Hepatic stellate cell (primary cell): ENCODE measurements around the gene NIPBL.
"Not testable (repeated sequence)": the region's sequence is repeated elsewhere in the genome, so short reads cannot be mapped to it uniquely, and the experiment has no call there.

Experiments
- DNase-seq: peaks from one replicate; pipeline ENCODE4 v3.0.0; 2011; ENCODE audit warnings: low spot score

The NIPBL gene

DNA sequence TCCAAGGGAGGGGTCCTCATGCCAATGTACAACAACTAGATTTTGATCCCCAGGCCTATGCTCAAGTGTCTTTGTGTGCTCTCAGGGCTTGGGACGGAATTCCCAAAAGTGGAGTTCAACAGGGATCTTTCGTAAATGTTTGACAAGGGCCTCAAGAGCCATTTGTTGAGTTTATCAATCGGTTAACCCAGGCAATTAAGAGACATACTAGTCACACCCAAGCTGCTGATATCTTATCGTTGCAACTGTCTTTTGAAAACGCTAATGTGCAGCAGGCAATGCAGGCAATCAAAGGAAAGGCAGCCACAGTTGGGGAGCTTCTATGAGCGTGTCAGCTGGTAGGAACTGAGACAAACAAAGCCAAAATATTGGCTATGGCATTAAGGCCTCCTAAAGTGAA is 211.4 kb downstream of the NIPBL start:
- no peak for DNase-seq

DNA sequence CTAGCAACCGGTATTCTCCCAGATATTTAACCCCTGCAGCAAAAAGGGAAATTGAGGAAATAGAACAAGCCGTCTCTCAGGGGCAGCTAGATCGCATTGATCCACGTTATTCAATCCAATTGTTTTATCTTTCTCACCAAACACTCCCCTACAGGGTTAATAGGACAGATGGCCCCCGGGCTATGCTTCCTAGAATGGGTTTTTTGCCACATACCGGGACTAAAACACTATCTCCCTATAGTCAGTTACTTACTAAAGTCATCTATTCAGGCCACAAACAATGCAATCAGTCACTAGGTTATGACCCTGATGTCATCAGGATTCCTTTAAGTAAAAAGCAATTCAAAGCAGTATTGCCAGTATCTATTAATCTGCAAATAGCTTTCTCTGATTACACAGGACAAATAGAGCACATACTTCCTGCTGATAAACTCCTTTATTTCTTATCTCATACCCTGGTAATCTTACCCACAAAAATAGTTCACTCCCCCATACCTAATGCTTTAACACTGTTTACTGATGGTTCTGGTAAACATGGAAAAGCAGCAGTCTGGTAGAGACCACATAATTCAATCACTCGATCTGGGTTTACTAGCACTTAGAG is 213.7 kb downstream of the NIPBL start:
- no peak for DNase-seq

DNA sequence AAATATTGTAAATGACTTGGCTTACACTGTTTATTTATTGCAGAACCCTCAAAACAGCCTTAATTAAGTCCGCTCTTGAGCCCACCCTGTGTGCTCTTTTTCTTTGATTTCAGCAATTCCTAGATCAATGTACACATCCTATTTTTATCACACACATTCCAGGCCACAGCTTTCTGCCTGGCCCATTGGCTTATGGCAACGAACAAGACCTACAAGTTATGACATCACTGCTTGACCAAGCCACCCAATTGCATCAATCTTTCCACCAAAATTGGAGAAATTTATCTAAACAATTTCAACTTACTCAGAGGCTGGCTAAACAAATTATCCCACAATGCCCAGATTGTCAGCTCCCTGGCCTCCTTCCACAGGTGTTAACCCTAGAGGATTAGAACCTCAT is 214.2 kb downstream of the NIPBL start:
- DNase-seq: no peak

DNA sequence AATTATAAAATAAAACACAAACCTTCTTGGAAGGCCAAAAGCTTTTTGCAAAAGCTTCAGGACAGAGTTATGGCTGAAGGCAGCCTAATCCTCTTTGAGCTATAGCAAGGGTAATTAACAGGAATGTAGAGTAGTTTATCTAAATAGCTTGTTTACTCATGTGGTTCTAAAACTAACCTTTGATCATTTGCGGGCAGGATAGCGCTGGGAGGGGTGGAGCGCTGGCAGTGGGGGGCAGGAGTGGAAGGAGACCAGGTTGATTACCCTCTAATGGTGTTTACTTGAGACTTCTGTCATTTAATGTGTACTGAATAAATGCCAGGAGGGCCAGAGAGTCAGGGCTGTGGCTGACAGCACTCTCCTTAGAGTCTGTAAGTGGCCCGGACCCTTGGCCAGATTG is 217.2 kb downstream of the NIPBL start:
- not testable (repeated sequence) for DNase-seq

DNA sequence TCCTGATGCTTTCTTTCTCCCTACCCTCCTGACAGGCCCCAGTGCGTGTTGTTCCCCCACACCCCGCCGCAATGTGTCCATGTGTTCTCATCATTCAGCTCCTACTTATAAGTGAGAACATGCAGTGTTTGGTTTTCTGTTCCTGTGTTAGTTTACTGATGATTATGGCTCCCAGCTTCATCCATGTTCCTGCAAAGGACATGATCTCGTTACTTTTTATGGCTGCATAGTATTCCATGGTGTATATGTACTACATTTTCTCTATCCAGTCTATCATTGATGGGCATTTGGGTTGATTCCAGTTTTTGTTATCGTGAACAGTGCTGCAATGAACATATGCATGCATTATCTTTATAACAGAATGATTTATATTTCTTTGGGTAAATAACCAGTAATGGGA is 222.7 kb downstream of the NIPBL start:
- not testable (repeated sequence) for DNase-seq

DNA sequence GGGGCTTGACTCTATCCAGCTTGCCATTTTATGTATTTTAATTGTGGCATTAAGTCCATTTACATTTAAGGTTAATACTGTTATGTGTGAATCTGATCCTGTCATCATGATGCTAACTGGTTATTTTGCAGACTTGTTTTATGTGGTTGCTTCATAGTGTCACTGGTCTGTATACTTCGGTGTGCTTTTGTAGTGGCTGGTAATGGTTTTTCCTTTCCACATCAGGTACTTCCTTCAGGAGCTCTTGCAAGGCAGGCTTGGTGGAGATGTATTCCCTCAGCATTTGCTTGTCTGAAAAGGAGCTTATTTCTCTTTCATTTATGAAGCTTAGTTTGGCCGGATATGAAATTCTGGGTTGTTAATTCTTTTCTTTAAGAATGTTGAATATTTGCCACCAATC is 226.7 kb downstream of the NIPBL start:
- no peak for DNase-seq

DNA sequence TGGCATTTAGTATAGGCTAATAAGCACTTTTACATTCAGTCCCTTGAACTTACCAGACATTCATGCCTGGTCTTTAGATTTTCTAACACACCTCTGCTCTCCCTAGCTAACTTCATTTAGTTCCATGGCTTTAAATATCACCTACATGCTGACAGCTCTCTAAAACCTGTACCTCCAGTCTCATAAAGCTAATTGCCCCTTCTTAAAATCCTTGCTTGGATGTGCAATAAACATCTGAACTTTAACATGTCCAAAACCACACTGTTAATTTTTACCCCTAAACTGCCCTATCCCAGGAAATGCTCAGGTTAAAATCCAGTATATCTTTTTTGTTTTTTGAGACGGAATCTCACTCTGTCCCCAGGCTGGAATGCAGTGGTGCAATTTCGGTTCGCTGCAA is 232.8 kb downstream of the NIPBL start:
- DNase-seq: no peak

DNA sequence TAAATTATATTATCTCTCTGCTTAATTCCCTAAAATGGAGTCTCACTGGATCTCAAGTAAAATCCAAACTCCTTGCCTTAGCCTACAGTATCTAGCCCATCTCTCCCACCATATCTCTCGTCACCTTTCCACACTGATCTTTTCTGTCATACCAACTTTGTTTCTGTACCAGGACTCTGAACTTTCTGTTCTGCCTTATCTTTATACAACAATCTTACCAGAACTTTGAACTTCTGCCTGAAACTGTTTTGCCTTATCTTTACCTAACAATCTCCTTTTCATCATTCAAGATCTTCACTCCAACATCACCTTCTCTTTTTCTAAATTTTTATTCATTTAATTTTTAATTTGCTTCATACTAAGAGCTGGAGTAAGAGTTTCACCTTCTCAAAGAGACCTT is 233.6 kb downstream of the NIPBL start:
- no peak for DNase-seq

DNA sequence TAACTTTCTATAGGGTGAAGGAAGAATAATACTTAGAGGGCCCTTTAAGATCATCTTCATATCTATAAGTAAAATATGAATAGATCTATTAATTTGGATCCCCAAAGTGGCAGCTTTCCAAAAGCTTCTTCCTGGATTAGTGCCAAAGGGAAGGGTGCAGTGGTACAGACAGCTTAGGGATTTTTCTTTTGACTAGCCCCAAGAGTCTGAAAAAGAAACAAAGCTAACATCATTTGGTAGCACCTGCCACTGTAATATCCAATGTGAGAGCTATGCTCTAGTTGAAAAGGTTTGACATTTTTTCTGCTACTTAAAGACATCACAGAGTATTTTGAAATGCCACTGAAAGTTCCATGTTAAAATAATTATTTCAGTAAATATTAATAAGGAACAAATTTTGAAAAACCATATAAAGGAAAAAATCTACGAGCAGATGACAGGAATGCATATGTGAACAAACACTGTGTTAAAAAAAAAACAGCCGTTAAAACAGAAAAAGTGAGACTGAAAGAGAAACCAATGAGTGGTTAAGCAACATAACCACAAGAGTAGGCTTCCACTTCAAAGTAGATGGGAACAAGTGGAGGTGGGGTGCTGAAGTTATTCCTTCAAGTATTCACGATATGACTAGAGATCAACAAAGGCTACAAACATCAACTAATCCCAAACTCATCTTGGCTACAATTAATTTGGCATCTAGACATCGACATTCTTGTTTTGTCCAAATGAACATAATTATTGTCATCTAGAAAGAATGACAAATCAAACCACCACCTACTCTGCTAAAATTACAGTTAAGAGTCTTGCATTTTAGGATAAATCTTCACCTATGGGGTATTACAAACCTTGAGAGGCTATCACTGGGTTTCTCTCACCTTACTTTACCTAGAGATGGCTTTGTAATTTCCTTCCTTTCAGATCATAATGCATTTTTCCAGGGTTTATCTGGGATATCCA is 235.1 kb downstream of the NIPBL start:
- DNase-seq: no peak

DNA sequence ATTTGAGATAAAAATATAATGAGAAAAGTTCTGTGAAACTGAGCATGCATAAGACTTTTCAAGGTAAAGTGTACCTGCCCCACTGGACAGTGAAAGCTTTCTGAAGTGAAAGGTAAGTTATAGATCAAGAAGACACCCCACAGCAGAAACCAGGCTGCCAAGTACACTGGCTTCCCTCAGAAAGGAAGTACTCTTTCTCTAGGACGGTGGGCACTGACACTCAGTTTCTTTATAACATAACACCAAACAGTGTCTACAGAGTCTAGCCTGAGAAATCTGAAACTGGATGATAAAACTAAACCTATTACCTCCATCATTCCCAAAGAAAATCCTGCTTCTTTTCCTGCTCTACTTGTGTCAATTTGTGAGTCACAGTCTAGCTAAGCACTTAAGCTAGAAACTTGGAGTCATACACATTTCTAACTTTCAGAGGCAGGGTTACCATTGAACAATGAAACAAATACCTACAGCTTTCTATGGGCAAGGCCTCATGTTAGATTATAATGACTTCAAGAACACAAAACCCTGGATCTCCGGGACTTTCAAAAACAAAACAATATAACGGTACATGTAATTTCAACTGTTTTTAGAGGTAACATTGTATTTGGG is 235.9 kb downstream of the NIPBL start:
- no peak for DNase-seq
